Heart left ventricle (tissue), 13 donors: ENCODE measurements around the gene LRMDA.

ENCODE experiments used
- POLR2A ChIP-seq, 2 donors: fragments of 450-650 bp; IDR thresholded peaks; one replicate each; pipeline ENCODE4 v1.6.1; 2017; ENCODE audit warnings: antibody characterized with exemption in 2 of 2, mild to moderate bottlenecking in 2 of 2, moderate library complexity in 2 of 2
- TF ChIP-seq, protein P1 (sequence below), 12 donors: fragments of 200-600 bp; sonication (generic) in 4 of 12; IDR thresholded peaks; one replicate each; pipeline versions ENCODE4 v1.5.0 to v1.8.0; 2018 to 2022; ENCODE audit warnings: antibody characterized with exemption in 12 of 12, mild to moderate bottlenecking in 5 of 12
- donor health status: ischemic (EF 13 %, LVEDD 7.1; RV severe dilation, severe dysfunction).
- donor health status: DM: no; HTN: yes; CAD: no.
- donor health status: DM: no; HTN: no; CAD: no.
- donor health status: ischemic (EF 25% LVEDD 6.9; RV normal size, moderate dysfunction).
- donor health status: ischemic (EF 25% LVEDD 5.7; RV mildly dilated, moderate dysfunction).
- donor health status: ischemic (EF 35%, LVEDD 5.7; RV mildly dilated, moderate dysfunction).
- donor health status: nonischemic (EF 11% LVEDD 7.7; RV severe dilation, severe dysfunction).
- donor health status: DM: yes; HTN: yes; CAD: no.
- donor health status: PGD.
- donor health status: ischemic (EF 29% LVEDD 5.4; RV normal size, mild dysfunction).
- donor health status: nonischemic (EF 23%, LVEDD 6.1; RV moderate dilation, normal function).

DNA sequence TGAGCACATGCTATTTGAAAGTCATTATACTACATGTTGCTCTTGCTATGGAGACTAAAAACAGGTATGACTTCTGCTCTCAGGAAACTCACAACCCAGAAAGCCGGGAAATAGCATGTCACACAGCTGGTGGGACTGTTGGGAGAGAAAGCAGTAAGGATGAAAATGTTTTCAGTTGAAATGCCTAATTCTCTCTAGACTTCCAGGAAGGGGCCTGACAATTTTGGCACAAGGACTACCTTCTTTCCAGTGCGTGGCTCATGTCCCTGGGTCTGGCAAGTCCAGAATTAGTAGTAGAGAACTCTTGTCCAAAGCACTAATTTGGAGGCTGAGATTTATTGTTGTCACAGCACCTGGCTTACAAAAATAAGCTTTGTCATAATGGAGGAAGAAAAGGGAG lies 567.6 kb downstream of the LRMDA start:
- TF ChIP-seq, protein P1, sequence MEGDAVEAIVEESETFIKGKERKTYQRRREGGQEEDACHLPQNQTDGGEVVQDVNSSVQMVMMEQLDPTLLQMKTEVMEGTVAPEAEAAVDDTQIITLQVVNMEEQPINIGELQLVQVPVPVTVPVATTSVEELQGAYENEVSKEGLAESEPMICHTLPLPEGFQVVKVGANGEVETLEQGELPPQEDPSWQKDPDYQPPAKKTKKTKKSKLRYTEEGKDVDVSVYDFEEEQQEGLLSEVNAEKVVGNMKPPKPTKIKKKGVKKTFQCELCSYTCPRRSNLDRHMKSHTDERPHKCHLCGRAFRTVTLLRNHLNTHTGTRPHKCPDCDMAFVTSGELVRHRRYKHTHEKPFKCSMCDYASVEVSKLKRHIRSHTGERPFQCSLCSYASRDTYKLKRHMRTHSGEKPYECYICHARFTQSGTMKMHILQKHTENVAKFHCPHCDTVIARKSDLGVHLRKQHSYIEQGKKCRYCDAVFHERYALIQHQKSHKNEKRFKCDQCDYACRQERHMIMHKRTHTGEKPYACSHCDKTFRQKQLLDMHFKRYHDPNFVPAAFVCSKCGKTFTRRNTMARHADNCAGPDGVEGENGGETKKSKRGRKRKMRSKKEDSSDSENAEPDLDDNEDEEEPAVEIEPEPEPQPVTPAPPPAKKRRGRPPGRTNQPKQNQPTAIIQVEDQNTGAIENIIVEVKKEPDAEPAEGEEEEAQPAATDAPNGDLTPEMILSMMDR (IDR thresholded peaks at IDR 0.05): no peak
- TF ChIP-seq POLR2A (IDR thresholded peaks at IDR 0.05): no peak
